Inferior parietal cortex (tissue), 1 donor: ENCODE data around the gene CARD11.
"Not testable (repeated sequence)": the region's sequence is repeated elsewhere in the genome, so short reads cannot be mapped to it uniquely, and the experiment has no call there.

Experiments
- DNase-seq: peaks from one replicate; pipeline ENCODE4 v3.0.0-alpha.2; 2016; ENCODE audit errors: extremely low spot score

The CARD11 gene

DNA sequence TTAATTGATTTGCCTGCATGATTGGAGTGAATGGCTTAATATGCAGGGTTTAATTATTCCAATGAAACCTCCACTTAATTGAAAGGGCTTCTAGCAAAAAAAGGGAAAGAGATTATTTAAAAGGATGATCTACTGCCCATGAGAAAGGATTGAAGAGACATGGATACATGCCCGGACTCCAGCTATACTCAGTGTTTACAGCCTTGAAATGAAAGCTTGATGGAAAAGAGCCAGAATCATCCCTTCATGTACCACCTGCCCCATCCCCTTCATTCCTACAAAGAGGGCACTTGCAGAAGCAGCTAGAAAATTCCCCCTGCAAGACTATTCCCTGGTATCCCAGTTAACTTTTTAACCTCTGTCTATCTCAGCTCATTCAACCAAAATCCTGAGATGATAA, 78.4 kb downstream of the CARD11 start:
- DNase-seq, result no peak

DNA sequence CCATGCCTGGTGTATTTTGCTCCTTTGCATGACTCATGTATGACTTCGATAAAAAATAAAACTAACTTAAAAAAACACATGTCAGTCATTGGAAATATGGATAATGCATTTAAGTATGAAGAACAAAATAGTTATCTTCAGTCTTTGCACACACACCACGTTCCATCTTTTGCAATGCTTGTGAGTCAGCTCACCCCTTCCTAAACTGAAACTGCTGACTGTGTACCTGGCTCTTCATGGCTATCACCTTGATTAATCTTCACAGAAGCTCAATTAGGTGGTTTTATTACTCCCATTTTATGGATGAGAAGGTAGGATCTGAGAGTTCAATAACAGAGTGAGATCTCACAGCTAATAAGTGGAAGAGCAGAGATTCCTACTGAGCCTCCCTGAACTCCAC, 79.5 kb downstream of the CARD11 start:
- DNase-seq, result no peak

DNA sequence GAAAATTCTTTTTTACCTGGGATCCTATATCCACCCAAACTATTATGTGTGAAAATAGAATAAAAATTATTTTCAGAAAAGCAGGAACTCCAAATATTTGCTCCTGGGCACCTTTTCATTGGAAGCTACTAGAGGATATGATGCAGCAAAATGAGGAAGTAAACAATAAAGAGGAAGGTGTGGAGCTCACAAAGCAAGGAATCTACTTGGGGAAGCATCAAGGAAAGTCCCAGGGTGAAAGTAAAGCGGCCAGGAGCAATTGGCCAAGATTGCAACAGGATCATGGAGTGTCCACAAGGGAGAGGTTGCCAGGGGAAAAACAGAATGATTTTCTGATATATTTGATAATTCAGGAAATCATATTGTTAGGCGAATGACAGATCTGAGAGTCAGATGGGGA, 80.8 kb downstream of the CARD11 start:
- no peak for DNase-seq

DNA sequence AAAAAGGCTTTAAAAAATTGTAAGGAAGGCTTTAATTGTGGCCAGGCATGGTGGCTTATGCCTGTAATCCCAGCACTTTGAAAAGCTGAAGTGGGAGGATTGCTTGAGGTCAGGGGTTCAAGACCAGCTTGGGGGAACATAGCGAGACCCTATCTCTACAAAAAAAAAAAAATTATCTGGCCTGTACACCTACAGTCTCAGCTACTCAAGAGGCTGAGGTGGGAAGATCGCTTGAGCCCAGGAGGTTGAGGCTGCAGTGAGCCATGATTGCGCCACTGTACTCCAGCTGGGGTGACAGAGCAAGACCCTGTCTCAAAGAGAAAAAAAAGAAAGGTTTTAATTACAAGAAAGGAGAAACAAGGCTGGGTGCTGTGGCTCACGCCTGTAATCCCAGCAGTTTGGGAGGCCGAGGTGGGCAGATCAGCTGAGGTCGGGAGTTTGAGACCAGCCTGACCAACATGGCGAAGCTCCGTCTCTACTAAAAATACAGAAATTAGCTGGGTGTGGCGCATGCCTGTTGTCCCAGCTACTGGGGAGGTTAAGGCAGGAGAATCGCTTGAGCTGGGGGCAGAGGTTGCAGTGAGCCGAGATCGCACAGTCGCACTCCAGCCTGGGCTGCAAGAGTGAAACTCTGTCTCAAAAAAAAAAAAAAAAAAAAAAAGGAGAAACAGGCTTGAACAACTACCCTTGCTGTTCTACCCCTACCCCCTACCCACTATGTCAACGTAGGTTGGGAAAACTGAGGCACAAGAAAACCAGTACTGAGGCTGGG, 83.7 kb downstream of the CARD11 start:
- no peak for DNase-seq

DNA sequence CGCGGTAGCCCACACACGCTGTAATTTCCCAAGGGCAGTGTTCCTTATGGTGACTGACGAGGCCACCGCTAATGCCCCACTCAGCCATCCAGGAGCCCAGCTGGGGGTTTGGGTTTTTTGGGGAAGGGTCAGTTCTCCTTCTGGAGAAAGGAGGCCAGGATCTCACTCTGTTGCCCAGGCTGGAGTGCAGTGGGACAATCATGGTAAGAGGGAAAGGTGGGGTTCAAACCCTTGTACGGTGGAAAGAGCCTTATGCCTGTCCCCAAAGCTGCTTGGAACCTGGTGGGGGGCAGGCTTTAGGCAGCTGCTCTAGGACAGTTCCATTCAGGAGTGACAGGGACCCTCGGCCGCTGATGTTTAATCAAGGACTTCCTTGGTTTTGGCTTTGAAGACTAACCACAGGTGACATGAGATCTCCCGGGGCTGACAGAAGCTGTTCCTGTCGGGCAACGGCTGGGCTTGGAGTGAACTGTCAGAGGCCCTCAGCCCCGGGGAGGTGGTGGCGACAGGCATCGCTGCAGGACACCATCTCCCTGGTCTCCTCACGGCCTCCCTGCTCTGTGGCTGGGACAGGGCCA, 84.5 kb downstream of the CARD11 start:
- no peak for DNase-seq

DNA sequence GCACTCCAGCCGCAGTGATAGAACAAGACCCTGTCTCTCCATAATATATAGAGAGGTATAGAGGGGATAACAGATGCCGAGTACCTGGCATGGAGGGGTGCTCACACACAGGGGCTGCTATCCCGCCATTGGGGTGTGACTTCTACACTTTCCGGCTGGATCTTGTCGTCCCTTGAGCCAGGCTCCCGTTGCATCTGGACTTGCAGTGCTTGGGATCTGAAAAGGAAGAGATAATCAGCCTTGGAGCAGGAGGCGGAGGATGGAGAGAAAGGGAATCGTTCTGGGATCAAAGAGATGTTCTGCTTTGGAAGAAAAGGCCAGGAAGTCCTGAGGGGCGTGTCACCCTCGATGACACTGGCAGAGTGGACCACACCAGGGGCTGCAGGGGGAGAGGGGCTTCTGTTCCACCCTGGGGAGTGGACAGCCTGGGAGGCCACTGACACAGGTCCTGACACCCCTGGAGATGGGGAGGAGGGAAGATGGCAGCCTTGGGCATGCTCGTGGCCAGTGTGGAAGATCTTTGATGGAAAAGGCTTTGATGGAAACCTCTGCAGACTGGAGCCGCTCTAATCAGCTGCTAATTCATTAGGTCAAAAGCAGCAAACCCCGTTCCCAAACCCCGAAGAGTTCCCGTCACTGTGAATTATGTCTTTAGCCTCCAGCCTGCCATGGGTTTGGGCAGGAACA, 85.1 kb downstream of the CARD11 start:
- DNase-seq, result no peak

DNA sequence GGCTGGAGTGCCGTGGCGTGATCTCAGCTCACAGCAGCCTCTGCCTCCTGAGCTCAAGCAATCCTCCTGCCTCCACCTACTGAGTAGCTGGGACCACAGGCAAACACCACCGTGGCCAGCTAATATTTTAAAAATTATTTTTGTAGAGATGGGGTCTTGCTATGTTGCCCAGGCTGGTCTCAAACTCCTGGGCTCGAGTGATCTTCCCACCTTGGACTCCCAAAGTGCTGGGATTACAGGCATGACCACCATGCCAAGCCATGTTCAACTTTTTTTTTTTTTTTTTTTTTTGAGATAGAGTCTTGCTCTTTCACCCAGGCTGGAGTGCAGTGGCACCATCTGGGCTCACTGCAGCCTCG, 86.3 kb downstream of the CARD11 start:
- not testable (repeated sequence) for DNase-seq

DNA sequence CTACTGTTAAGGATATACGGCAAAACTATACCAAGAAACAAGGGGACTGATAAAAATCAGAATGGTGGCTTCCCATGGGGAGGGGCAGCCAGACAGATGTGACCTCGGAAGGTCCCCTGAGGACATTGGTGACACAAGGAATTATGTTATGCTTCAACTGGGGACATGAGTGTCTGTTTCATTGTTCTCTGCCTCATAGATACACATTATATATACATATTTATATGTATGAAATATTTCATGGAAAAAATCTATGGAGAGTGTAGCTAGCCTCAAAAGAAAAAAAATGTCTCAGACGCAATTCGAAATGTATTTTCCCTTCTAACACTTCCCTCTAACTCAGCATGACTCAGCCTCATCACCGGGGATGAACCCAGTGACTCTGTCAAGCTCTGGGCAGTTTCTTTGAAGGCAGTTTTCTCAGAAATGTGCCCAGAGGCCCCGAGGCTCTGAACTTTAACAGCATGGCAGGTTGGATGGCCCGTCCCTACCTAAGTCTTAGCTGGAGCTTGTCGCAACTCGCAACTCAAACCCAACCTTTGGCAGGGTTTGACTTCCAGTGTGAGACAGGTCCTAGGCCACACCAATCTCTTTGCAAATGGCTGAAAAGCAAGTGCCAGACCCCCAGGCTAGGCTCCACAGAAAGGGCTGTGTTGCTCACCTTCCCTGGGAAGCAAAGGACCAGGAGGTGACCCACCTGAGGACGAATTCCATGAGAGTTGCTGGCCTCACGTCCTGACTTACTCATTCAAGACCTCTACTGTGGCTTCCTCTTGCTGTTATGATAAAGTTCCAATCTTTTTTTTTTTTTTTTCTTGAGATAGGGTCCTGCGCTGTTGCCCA, 86.9 kb downstream of the CARD11 start:
- no peak for DNase-seq

DNA sequence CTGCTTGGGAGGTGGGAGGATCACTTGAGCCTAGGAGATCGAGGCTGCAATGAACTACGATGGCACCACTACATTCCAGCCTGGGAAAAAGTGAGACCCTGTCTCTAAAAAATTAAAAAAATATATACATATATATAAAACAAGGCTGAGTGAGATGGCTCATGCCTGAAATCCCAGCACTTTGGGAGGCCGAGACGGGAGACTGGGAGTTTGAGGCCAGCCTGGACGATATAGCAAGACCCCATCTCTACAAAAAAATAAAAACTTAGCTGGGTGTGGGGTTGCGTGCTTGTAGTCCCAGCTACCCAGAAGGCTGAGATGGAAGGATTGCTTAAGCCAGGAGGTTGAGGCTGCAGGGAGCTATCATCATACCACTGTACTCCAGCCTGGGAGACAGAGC, 87.6 kb downstream of the CARD11 start:
- no peak for DNase-seq

DNA sequence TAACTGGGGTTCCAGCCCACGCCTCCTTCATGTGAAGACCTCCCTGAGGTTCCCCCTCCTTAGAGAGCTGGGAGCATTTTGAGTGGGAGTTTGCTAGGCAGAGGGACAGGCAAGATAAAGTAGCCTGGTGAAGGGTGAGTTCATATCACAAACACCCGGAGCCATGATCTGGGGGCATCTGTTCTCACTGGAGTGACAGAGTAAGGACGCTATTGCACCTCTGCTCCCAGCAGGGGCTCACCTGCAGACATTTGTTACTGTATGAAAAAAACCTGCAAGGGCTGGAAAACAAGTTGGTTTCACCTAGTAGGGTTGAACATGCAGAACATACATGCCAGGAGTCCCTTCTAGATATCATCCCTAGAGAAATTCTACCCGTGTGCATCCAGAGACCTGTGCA, 88.4 kb downstream of the CARD11 start:
- no peak for DNase-seq

DNA sequence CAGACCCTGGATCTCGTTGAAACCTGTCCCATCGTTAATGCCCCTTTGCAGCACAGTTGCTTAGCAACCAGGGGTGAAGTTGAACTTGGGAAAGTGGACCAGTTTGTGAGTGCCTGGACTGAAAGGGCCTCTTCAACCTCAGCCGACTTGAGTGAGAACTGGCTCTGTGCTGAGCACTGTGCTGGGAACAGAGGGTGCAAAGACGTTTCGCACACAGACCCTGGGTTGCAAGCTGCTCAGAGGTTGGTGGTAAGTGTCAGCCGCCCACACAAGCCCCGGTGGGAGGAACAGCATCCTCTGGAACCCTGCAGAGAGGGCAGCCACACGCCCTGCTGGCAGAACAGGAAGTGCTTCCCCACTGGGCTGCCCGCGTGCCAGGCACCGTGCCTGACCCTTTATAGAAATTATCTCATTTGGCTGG, 89.2 kb downstream of the CARD11 start:
- no peak for DNase-seq

DNA sequence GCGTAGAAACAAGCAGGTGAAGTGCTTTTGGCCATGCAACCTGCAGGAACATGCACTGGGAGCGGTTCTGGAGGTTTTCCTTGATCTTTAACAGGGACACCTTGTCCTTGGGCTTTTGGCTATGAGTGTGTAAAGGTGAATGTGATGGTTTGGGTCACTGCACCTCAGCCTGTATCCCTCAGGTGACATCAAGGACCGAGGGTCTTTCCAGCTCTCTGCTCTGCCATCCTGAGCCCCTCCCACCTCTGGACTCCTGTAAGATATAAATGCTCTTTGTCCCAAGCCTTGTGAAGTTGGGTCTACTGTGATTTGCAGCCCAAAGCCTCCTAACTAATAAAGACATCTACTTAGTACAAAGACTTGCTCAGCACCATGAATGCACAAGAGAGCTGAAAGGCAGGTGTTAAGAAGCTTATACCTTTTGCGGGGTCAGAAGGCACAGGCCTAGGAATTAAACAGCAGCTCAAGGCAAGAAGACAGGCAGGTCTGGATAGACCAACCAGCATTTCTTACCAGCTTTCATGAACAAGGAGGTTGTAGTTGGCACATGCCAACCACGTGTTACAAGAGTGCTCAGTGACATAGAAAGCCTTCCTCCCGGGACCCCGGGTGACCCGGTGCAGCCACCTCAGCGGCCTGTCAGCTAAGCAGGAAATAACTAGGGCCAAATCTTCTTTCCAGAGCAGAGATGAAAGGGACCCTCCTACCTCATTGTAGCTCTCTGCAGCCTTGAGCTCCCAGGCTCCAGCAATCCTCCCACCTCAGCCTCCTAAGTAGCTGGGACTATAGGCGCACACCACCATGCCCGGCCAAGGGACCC, 89.9 kb downstream of the CARD11 start:
- DNase-seq, result no peak

DNA sequence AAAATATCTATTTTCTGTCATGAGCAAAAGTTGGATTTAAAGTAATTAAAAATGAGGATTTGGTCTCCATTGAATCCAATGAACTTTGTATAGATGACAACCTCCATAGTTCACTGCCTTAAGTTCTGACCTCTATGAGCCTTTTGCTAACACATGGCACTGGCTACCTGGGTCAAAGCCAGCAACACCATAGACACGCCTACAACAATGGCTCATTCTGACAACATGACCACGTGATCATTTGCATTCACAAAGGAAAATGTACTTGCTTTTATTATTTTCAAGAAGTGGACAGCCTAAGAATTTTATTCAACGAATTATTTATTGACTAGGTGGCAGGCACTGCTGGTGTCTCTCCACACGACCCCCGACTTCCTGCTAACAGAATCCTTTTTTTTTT, 90.6 kb downstream of the CARD11 start:
- DNase-seq, result no peak

DNA sequence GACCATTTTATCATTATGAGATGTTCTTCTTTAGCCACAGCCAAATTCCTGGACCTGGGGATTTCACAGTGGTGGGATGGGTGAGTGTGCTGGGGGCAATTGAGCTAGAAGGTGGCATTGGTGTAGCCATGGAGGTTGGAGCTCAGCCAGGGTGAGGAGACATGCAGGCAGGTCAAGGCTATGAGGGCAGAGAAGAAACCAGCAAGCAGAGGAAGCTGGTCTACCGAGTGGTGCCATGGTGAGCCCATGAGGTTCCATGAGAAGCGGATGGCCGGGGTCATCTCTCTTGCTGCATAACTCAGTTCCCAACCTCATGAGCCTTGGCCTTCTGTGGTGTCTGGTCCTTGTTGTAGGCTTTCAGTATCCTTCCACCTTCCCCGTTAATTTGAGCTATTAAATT, 91.4 kb downstream of the CARD11 start:
- DNase-seq, result no peak

DNA sequence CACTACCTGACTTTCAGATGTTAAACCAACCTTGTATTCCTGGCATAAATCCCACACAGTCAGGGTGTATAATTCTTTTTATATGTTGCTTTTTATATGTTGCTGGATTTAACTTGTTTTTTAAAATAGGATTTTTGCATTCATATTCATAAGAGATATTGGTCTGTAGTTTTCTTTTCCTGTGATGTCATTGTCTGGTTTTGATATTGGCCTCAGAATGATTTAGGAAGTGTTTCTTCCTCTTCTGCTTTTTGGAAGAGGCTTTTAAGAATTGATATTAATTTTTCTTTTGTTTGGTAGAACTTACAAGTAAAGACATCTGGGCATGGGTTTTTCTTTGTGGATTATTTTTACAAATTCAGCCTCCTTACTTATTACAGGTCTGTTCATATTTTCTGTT, 93.1 kb downstream of the CARD11 start:
- no peak for DNase-seq

DNA sequence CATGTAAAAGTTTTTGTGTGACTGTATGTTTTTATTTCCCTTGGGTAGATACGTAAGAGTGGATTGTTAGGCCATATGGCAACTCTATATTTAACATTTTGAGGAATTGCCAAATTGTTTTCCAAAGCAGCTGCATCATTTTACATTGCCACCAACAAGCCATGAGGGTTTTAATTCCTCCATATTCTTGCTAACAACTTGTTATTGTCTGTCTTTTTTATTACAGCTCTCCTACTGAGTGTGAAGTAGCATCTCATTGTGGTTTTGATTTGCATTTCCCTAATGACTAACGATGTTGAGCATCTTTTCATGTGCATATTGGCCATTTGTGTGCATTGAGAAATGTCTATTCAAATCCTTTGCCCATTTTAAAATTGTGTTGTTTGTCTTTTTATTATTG, 94.9 kb downstream of the CARD11 start:
- no peak for DNase-seq

DNA sequence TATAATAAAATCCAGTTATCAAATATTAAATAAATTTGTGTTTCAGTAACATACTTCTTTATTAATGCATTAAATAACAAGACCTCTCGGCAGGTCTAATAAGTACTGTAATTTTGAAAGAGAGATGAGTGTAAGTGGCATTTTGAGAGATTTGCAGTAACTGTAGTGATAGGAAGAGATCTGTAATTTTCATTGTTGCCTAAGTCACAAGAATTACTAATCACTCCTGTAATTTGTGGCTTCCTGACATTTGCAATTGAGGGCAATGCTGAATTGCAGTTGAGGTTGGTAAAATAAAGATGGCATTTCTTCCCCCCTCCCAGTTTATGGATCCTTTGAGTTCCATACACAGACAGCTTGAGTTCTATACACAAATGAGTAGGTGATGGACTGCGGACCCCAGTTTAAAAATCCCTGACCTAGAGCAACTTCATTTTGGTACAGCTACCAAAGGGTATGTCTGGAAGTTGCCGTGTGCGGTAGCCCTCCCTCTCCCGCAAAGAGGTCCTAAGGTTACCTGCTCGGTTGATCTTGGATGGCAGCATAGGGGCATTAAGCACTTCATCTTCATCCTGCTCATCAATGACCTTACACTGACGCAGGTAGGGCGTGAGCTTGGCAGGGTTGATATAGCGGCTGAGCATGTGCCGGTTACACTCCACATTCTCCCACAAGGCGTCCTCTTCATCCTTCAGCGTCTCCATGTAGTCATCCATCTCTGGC, 96.4 kb downstream of the CARD11 start:
- no peak for DNase-seq

DNA sequence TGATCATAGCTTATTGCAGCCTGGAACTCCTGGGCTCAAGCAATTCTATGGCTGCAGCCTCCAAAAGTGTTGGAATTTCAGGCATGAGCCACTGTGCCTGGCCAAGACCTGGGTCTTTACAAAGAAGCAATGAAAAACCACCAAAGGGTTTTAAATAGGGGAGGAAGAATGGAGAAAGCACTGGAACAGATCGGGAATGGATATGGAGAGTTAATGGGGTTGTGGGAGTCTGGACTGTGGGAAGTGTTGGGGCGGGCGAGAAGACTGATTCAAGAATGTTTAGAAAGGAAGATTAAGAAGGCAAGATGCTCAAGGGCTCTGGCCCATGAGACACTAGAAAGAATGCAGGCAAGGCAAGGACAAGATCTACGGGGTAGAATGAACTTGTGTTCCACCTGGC, 98.5 kb downstream of the CARD11 start:
- DNase-seq, result no peak

DNA sequence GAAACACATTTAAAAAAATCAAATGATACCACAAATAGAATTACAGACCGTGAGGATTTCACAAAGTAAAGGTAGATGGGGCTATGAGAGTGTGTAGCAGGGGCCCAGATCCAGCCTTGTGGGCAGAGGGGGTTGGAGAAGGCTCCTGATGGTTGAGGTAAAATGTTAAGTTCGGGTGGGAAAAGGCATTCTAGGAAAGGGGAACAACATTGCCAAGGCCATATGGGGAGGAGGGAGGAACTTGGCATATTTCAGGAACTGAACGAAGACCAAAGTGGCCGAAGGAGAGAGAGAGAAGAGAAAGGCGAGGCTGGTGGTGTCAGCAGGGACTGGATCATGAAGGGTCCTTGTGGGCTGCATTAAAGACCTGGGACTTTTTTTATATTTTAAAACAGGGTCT, 98.9 kb downstream of the CARD11 start:
- DNase-seq, result no peak

DNA sequence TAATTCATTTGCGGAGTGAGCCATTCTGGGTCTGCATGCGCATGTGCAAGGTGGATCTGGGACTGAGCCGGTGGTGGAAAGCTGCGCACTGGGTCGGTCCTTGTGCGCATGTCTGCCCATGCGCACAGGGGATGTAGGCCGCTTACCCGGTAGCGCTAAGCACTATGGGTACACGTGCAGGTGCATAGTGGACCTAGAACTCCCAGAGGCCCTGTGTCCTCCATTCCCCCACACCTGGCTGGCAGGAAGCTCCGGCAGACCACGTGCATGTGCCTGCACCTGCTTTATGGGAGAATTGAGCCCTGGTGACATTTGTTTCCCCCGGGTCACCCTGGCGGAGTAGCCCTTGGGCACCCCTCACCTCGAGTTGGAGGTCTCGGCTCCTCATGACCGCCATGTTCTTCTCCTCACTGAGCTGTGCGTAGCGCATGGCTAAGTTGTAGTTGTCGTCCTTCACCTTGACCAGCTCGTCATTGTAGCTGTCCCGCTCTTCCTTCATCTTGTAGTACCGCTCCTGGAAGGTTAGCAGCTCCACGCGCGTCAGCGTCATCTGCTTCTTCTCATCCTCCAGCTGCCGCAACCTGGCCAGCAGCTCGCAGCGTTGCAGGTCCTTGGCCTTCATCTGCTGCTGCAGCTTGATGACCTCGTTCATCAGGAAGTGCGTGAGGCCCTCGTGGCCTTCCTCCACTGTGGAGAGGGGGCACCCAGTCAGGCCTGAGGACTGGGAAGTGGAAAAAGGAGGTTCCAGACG, 99.6 kb downstream of the CARD11 start:
- DNase-seq, result no peak
